Neural cell (in vitro differentiated cells): ENCODE data around the gene TTC34. TPM values are rescaled to one million over a fixed set of nuclear protein-coding genes. Genes with fewer than 3 reads are reported as not detected.

Experiments used
- H2AFZ ChIP-seq: fragments of 200-600, 300-800 bp; sonication (generic), shearing (Covaris generic); 2 replicates; pipeline ENCODE4 v1.6.0; 2014; ENCODE audit warnings: low read depth, mild to moderate bottlenecking, antibody characterized with exemption, low read length, moderate library complexity
- H3F3A ChIP-seq: fragments of 200-600 bp; shearing (Covaris generic); 2 replicates; pipeline ENCODE4 v1.6.1; 2016; ENCODE audit warnings: mild to moderate bottlenecking, moderate library complexity, mixed read lengths, antibody characterized with exemption, low read length; ENCODE audit not compliant: insufficient read depth, poor library complexity, severe bottlenecking
- H3K27ac ChIP-seq: fragments of 200-600, 300-800 bp; sonication (generic), shearing (Covaris generic); 2 replicates; pipeline ENCODE4 v1.5.1; 2014; ENCODE audit warnings: mild to moderate bottlenecking, low read length, moderate library complexity
- H3K27me3 ChIP-seq: fragments of 300-800, 200-600 bp; sonication (generic), shearing (Covaris generic); 2 replicates; pipeline ENCODE4 v1.6.0; 2014; ENCODE audit warnings: mild to moderate bottlenecking, low read depth, low read length, moderate library complexity; ENCODE audit not compliant: insufficient read depth
- H3K36me3 ChIP-seq: fragments of 300-800, 200-600 bp; sonication (generic), shearing (Covaris generic); 2 replicates; pipeline ENCODE4 v1.5.1; 2014; ENCODE audit warnings: mild to moderate bottlenecking, antibody characterized with exemption, low read length, moderate library complexity; ENCODE audit not compliant: insufficient read depth
- H3K4me2 ChIP-seq: fragments of 300-800, 200-600 bp; sonication (generic), shearing (Covaris generic); 2 replicates; pipeline ENCODE4 v1.6.0; 2014; ENCODE audit warnings: mild to moderate bottlenecking, low read length
- H3K4me3 ChIP-seq: fragments of 300-800, 200-600 bp; sonication (generic), shearing (Covaris generic); 2 replicates; pipeline ENCODE4 v1.5.1; 2014; ENCODE audit warnings: mild to moderate bottlenecking, low read length, moderate library complexity
- H3K79me2 ChIP-seq: fragments of 200-600 bp; shearing (Covaris generic); replicated peaks from 2 replicates; pipeline ENCODE4 v1.6.0; 2014; ENCODE audit warnings: mild to moderate bottlenecking, low read length, moderate library complexity; ENCODE audit not compliant: insufficient read depth
- H3K9ac ChIP-seq: fragments of 300-800, 200-600 bp; sonication (generic), shearing (Covaris generic); 2 replicates; pipeline ENCODE4 v1.6.1; 2016; ENCODE audit warnings: mild to moderate bottlenecking, low read length, mixed read lengths
- H3K9me2 ChIP-seq: fragments of 200-600 bp; shearing (Covaris generic); 2 replicates; pipeline ENCODE4 v1.6.1; 2016; ENCODE audit warnings: mild to moderate bottlenecking, low read length, mixed read lengths; ENCODE audit not compliant: insufficient read depth
- H3K9me3 ChIP-seq: fragments of 200-600, 300-800 bp; sonication (generic), shearing (Covaris generic); 2 replicates; pipeline ENCODE4 v1.6.1; 2016; ENCODE audit warnings: mild to moderate bottlenecking, mixed run types, low read length, moderate library complexity, mixed read lengths
- H4K20me1 ChIP-seq: fragments of 200-600 bp; shearing (Covaris generic); 2 replicates; pipeline ENCODE4 v1.6.1; 2016; ENCODE audit warnings: mild to moderate bottlenecking, mixed run types; ENCODE audit not compliant: insufficient read depth
- CTCF ChIP-seq: fragments of 450-650 bp; IDR thresholded peaks from 2 replicates; pipeline ENCODE4 v1.5.1; 2014; ENCODE audit warnings: antibody characterized with exemption, mild to moderate bottlenecking, moderate library complexity; ENCODE audit not compliant: poor library complexity, severe bottlenecking
- EP300 ChIP-seq: fragments of 450-650 bp; conservative IDR thresholded peaks from 2 replicates; pipeline ENCODE4 v1.6.1; 2014; ENCODE audit warnings: antibody characterized with exemption, mild to moderate bottlenecking, moderate library complexity; ENCODE audit not compliant: poor library complexity, severe bottlenecking
- EZH2 ChIP-seq: fragments of 200-600, 300-800 bp; shearing (Covaris generic), sonication (generic); IDR thresholded peaks from 2 replicates; pipeline ENCODE4 v1.6.1; 2014; ENCODE audit warnings: antibody characterized with exemption, low read length, borderline replicate concordance, mild to moderate bottlenecking; ENCODE audit not compliant: insufficient read depth, poor library complexity, severe bottlenecking
- MXI1 ChIP-seq: fragments of 450-650 bp; conservative IDR thresholded peaks from 2 replicates; pipeline ENCODE4 v1.6.1; 2014; ENCODE audit warnings: antibody characterized with exemption, mild to moderate bottlenecking; ENCODE audit not compliant: poor library complexity, severe bottlenecking
- POLR2AphosphoS5 ChIP-seq: IDR thresholded peaks from 2 replicates; pipeline ENCODE4 v1.6.1; 2012
- RAD21 ChIP-seq: fragments of 450-650 bp; conservative IDR thresholded peaks from 2 replicates; pipeline ENCODE4 v1.6.1; 2014; ENCODE audit warnings: antibody characterized with exemption, mild to moderate bottlenecking, moderate library complexity
- REST ChIP-seq: IDR thresholded peaks from 2 replicates; pipeline ENCODE4 v1.6.1; 2012; ENCODE audit warnings: borderline replicate concordance
- SMC3 ChIP-seq: fragments of 450-650 bp; conservative IDR thresholded peaks from 2 replicates; pipeline ENCODE4 v1.6.1; 2014; ENCODE audit warnings: antibody characterized with exemption, mild to moderate bottlenecking, moderate library complexity; ENCODE audit not compliant: poor library complexity
- TAF1 ChIP-seq: IDR thresholded peaks from 2 replicates; pipeline ENCODE4 v1.6.1; 2012; ENCODE audit warnings: low read depth
- polyA plus RNA-seq: library from polyadenylated mRNA; depleted of rRNA; stranded (reverse); fragments of >200 nt; gene quantifications from 2 replicates; pipeline ENCODE4 v1.2.3, GENCODE V29; 2014

TTC34 gene
- polyA plus RNA-seq, 1 donor from 2014 or later: 0.05 TPM

- Histone ChIP-seq H3K4me3 (no peak overlapping the region), H3K9me3 (peaks cover 10% of the 10 kb centered on the region), H3K27ac (no peak overlapping the region), H3K9me2 (no peaks in the 10 kb centered on the region), H3K79me2 (no peaks in the 10 kb centered on the region), H4K20me1 (no peaks in the 10 kb centered on the region), H3K36me3 (no peaks in the 10 kb centered on the region), H3K4me2 (no peak overlapping the region), H3F3A (no peaks in the 10 kb centered on the region), H3K9ac (no peak overlapping the region), H3K27me3 (no peaks in the 10 kb centered on the region), H2AFZ (no peak overlapping the region)
- no peak for TF ChIP-seq EP300
- no peak for TF ChIP-seq TAF1
- TF ChIP-seq POLR2AphosphoS5: no peak
- no peak for TF ChIP-seq CTCF
- TF ChIP-seq RAD21: no peak
- TF ChIP-seq SMC3: no peak
- TF ChIP-seq MXI1: no peak
- no peak for TF ChIP-seq EZH2
- TF ChIP-seq REST: no peak
Observed at GRCh38 chr1:2826736-2827292, 25.3 kb upstream of the TTC34 start.

GRCh38 chr1:2826316-2826715, 24.8 kb upstream of the TTC34 start:
- Histone ChIP-seq H3K27me3 (no peaks in the 10 kb centered on the region), H3K9ac (no peak overlapping the region), H3K9me2 (no peaks in the 10 kb centered on the region), H3K9me3 (peaks cover 6% of the 10 kb centered on the region), H3K27ac (no peak overlapping the region), H3F3A (no peaks in the 10 kb centered on the region), H4K20me1 (no peaks in the 10 kb centered on the region), H3K4me2 (no peak overlapping the region), H2AFZ (no peak overlapping the region), H3K79me2 (no peaks in the 10 kb centered on the region), H3K4me3 (no peak overlapping the region), H3K36me3 (no peaks in the 10 kb centered on the region)
- TF ChIP-seq EZH2: no peak
- no peak for TF ChIP-seq EP300
- no peak for TF ChIP-seq MXI1
- no peak for TF ChIP-seq RAD21
- TF ChIP-seq POLR2AphosphoS5: no peak
- TF ChIP-seq CTCF: no peak
- TF ChIP-seq REST: no peak
- no peak for TF ChIP-seq SMC3
- TF ChIP-seq TAF1: no peak
